ENCODE data around the gene NSD2.

DNA sequence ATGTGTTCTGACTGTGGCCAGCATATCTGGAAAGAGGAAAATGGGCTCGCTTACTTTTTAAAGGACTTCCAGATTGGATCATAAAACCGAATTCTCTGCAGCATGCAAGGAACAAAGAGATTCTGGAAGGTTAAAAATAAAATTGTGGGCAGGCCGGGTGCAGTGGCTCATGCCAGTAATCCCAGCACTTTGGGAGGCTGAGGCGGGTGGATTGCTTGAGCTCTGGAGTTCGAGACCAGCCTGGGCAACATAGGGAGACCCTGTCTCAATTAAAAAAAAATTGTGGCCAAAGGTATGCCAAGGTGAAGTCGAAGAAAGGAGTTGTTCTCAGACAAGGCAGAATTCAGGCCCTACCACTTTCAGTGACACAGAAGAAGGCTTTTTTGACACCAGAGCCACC is 99.7 kb downstream of the NSD2 start:
- TF ChIP-seq POLR2AphosphoS5 (IDR thresholded peaks at IDR 0.05) = no peak
- TF ChIP-seq, protein P1, sequence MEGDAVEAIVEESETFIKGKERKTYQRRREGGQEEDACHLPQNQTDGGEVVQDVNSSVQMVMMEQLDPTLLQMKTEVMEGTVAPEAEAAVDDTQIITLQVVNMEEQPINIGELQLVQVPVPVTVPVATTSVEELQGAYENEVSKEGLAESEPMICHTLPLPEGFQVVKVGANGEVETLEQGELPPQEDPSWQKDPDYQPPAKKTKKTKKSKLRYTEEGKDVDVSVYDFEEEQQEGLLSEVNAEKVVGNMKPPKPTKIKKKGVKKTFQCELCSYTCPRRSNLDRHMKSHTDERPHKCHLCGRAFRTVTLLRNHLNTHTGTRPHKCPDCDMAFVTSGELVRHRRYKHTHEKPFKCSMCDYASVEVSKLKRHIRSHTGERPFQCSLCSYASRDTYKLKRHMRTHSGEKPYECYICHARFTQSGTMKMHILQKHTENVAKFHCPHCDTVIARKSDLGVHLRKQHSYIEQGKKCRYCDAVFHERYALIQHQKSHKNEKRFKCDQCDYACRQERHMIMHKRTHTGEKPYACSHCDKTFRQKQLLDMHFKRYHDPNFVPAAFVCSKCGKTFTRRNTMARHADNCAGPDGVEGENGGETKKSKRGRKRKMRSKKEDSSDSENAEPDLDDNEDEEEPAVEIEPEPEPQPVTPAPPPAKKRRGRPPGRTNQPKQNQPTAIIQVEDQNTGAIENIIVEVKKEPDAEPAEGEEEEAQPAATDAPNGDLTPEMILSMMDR (IDR thresholded peaks at IDR 0.05; ENCODE audit: poor library complexity, severe bottlenecking) = no peak
- TF ChIP-seq EZH2 (IDR thresholded peaks at IDR 0.05; ENCODE audit: borderline replicate concordance, insufficient read depth, low read length, poor library complexity, severe bottlenecking) = no peak
- TF ChIP-seq SMC3 (conservative IDR thresholded peaks at IDR 0.05; ENCODE audit: poor library complexity) = no peak
